SK-N-MC (cell line): ENCODE data around the gene SCLY.

ENCODE experiments used
- EZH2 ChIP-seq: fragments of 200-600 bp; sonication (generic); IDR thresholded peaks from one replicate; pipeline ENCODE4 v1.6.1; 2017; ENCODE audit warnings: antibody characterized with exemption
- FOXP2 ChIP-seq: optimal IDR thresholded peaks from 2 replicates; pipeline ENCODE3; 2011; ENCODE audit warnings: mild to moderate bottlenecking, moderate library complexity; ENCODE audit not compliant: insufficient read depth; ENCODE audit errors: extremely low read length, control extremely low read depth
- POLR2AphosphoS5 ChIP-seq: IDR thresholded peaks from 2 replicates; pipeline ENCODE4 v1.6.1; 2012; ENCODE audit warnings: mild to moderate bottlenecking, low read depth, low read length, borderline replicate concordance

DNA sequence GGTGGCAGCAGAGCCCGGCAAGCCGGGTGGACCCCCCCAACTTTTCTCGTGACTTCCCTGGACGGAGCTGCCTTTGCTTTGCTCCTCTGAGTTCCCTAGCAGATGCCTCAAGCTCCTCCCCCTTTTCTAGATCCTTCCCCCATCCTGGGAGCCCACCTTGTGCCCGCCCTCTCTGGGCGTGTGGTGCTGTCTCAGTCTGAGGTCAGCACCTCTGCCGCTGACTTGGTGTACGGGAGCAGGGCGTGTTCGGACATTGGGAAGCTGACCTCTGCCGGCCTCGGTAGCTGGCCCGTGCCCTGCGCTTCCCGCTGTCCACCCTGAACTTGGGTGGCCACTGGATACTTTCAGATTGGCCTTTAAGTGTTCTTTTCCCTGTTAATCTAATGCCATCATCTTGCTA is 19.7 kb downstream of the SCLY start:
- no peak for TF ChIP-seq EZH2
- TF ChIP-seq POLR2AphosphoS5, result no peak
- no peak for TF ChIP-seq FOXP2
